Pulmonary artery endothelial cell (primary cell): ENCODE results near the gene PREX1. TPM values are rescaled to one million over a fixed set of nuclear protein-coding genes. Genes with fewer than 3 reads are reported as not detected.
"Not testable (repeated sequence)": the region's sequence is repeated elsewhere in the genome, so short reads cannot be mapped to it uniquely, and the experiment has no call there.

Experiments
- DNase-seq: peaks from one replicate; pipeline ENCODE4 v3.0.0-alpha.2; 2011; ENCODE audit warnings: low read depth, low spot score
- total RNA-seq: library from RNA; depleted of rRNA; stranded (reverse); fragments of >200 nt; gene quantifications from 2 replicates; pipeline ENCODE4 v1.2.3, GENCODE V29; 2014

Gene PREX1
- total RNA-seq, 1 donor from 2014 or later, result 115 TPM

- DNase-seq, result no peak
Measured at GRCh38 chr20:48609491-48609978, 218.3 kb downstream of the PREX1 start.

- no peak for DNase-seq
Measured at GRCh38 chr20:48608756-48609155, 219.0 kb downstream of the PREX1 start.

- DNase-seq, result no peak
Measured at GRCh38 chr20:48607544-48607865, 220.3 kb downstream of the PREX1 start.

- no peak for DNase-seq
Measured at GRCh38 chr20:48606841-48607543, 220.8 kb downstream of the PREX1 start.

- DNase-seq, result no peak
Measured at GRCh38 chr20:48606172-48606840, 221.5 kb downstream of the PREX1 start.

- DNase-seq, result no peak
Measured at GRCh38 chr20:48605364-48606171, 222.2 kb downstream of the PREX1 start.

- DNase-seq, result no peak
Measured at GRCh38 chr20:48604936-48605335, 222.9 kb downstream of the PREX1 start.

GRCh38 chr20:48604426-48604825 is 223.4 kb downstream of the PREX1 start:
- DNase-seq, result no peak

GRCh38 chr20:48603819-48604405 is 223.9 kb downstream of the PREX1 start:
- no peak for DNase-seq

GRCh38 chr20:48603116-48603818 is 224.5 kb downstream of the PREX1 start:
- DNase-seq, result no peak

GRCh38 chr20:48601798-48602197 is 226.0 kb downstream of the PREX1 start:
- no peak for DNase-seq

- no peak for DNase-seq
Measured at GRCh38 chr20:48600470-48600945, 227.3 kb downstream of the PREX1 start.

- DNase-seq, result no peak
Measured at GRCh38 chr20:48599748-48600469, 227.9 kb downstream of the PREX1 start.

- no peak for DNase-seq
Measured at GRCh38 chr20:48599106-48599747, 228.6 kb downstream of the PREX1 start.

- not testable (repeated sequence) for DNase-seq
Measured at GRCh38 chr20:48598303-48598941, 229.4 kb downstream of the PREX1 start.

- no peak for DNase-seq
Measured at GRCh38 chr20:48597521-48598302, 230.1 kb downstream of the PREX1 start.

GRCh38 chr20:48596334-48596898 is 231.4 kb downstream of the PREX1 start:
- DNase-seq, result no peak
